B cell (primary cell): ENCODE measurements around the gene TSPOAP1.

Experiments
- CTCF ChIP-seq: fragments of 200-600 bp; IDR thresholded peaks from one replicate; pipeline ENCODE4 v1.8.0; 2022; ENCODE audit warnings: antibody characterized with exemption, mild to moderate bottlenecking
- EZH2 ChIP-seq: IDR thresholded peaks from 2 replicates; pipeline ENCODE4 v1.6.1; 2012; ENCODE audit warnings: borderline replicate concordance, low read depth, mild to moderate bottlenecking, moderate library complexity, low read length; ENCODE audit not compliant: insufficient read depth, poor library complexity, severe bottlenecking

- TF ChIP-seq EZH2 (no peak), CTCF (no peak)
Measured at GRCh38 chr17:58344047-58344790, 15.6 kb upstream of the TSPOAP1 start.
